ENCODE measurements around the gene RTN4. TPM values are rescaled to one million over a fixed set of nuclear protein-coding genes. Genes with fewer than 3 reads are reported as not detected.

RTN4 gene
- total RNA-seq (2012; rRNA removed): 77.8 and 216 TPM in 2 replicates
- polyA plus RNA-seq (2012; rRNA removed): 466 and 588 TPM in 2 replicates
- 457 and 1,011 TPM in 2 replicates for polyA plus RNA-seq (2012; cell fraction: cytosol; rRNA removed)
- polyA plus RNA-seq (2012; cell fraction: nucleus; rRNA removed; ENCODE audit: low replicate concordance): 258 and 509 TPM in 2 replicates
- percentile 100 among the genes with signal in this experiment for Bru-seq, nascent RNA
- percentile 98 among the genes with signal in this experiment for BruChase-seq, experiment 1, labeled RNA remaining after a 6-hour chase
- BruChase-seq, experiment 2, labeled RNA remaining after a 2-hour chase: percentile 98 among the genes with signal in this experiment
- long read RNA-seq, transcript RTN4-201 (7 exons, 2,333 nt): major isoform, 963 of 1,348 reads
- long read RNA-seq, transcript RTN4-204 (8 exons, 2,390 nt): minor isoform, 41 of 1,348 reads
- long read RNA-seq, partial matches to known transcripts: 292 of 1,348 reads
- long read RNA-seq, other reads (novel, unspliced or antisense): 46 of 1,348 reads

GRCh38 chr2:55050100-55050994 lies at the start of gene RTN4:
RTN4 (minus strand) TSS chr2:55050451; CDS start chr2:55050300, 151 bp downstream.
- Histone ChIP-seq H3K56ac (ENCODE audit: extremely low read depth, insufficient read depth, low read length) (peak within 1 kb of the TSS; percentile 98), H3K4ac (ENCODE audit: low read depth, low read length) (peak within 1 kb of the TSS; percentile 99), H3K23ac (ENCODE audit: low read depth, low read length) (peak within 1 kb of the TSS; percentile 99), H2AK5ac (ENCODE audit: low read depth, low read length) (peak within 1 kb of the TSS; percentile 97), H4K20me1 (ENCODE audit: insufficient read depth, low read length) (peaks cover 45% of the 10 kb centered on the region), H3K4me2 (ENCODE audit: low read depth, low read length) (peak within 1 kb of the TSS; percentile 51), H3K18ac (ENCODE audit: low read depth, low read length) (peak within 1 kb of the TSS; percentile 75), H3K9ac (ENCODE audit: low read depth, low read length) (peak within 1 kb of the TSS; percentile 97), H4K91ac (ENCODE audit: insufficient read depth, low read depth, low read length) (peak within 1 kb of the TSS; percentile 97), H2AFZ (replicated peaks; ENCODE audit: low read length, poor library complexity) (peak within 1 kb of the TSS; percentile 79), H3K27me3 (ENCODE audit: control insufficient read depth, insufficient read depth, low read length) (no peaks in the 10 kb centered on the region), H3K79me1 (ENCODE audit: low read depth in 1 of 2, low read length in 2 of 2) (peaks cover 10 to 19% of the 10 kb centered on the region in 2 experiments; a peak in 3 of 4 replicates), H3K4me1 (ENCODE audit: control insufficient read depth, insufficient read depth, low read length) (no peaks in the 10 kb centered on the region; the same call in 1 of the 2 replicates), H2BK15ac (ENCODE audit: low read depth, low read length) (peak within 1 kb of the TSS; percentile 31; the same call in 1 of the 3 replicates), H2BK20ac (ENCODE audit: low read depth, low read length) (peak within 1 kb of the TSS; percentile 59), H2BK120ac (ENCODE audit: low read depth, low read length) (peak within 1 kb of the TSS; percentile 99), H3K14ac (replicated peaks; ENCODE audit: low read depth, low read length) (peak within 1 kb of the TSS; percentile 99), H3K36me3 (ENCODE audit: control insufficient read depth, insufficient read depth, low read length) (peaks cover 2% of the 10 kb centered on the region), H4K8ac (ENCODE audit: low read depth in 2 of 2, low read length in 2 of 2) (peak within 1 kb of the TSS; percentile 81 to 98), H3K4me3 (ENCODE audit: insufficient read depth, low read depth, low read length) (peak within 1 kb of the TSS; percentile 70), H2AK9ac (replicated peaks; ENCODE audit: low read depth, low read length, poor library complexity) (peak within 1 kb of the TSS; percentile 99), H2BK5ac (ENCODE audit: low read depth, low read length, poor library complexity, severe bottlenecking) (peak within 1 kb of the TSS; percentile 99), H3K27ac (ENCODE audit: insufficient read depth, low read length) (peak within 1 kb of the TSS; percentile 95), H3K9me1 (ENCODE audit: insufficient read depth, low read length) (peaks cover 4% of the 10 kb centered on the region; the same call in 1 of the 2 replicates), H3K9me3 (ENCODE audit: control insufficient read depth, insufficient read depth, low read length) (no peaks in the 10 kb centered on the region), H4K5ac (ENCODE audit: low read depth, low read length) (peak within 1 kb of the TSS; percentile 79)
- DNase-seq (peak; percentile 100), ATAC-seq (ENCODE audit: low read depth) (peak; percentile 82)
- ChIA-PET CTCF (interaction anchor here (0.6 to 3.3 kb wide), 8 partner anchors 8 to 125 kb away, joined by 3 to 26 read pairs (median 4); no protein-coding TSS in a partner anchor), POLR2A (ENCODE audit: unreplicated experiment) (interaction anchor here (0.5 to 1.8 kb wide), 20 partner anchors 15 to 144 kb away, joined by 3 to 11 read pairs (median 4); no protein-coding TSS in a partner anchor)
- in situ Hi-C loops (cut with MboI; ENCODE audit: low sequenced_read_pairs): no loop called here
- dilution Hi-C loops (cut with HindIII; ENCODE audit: low sequenced_read_pairs, unreplicated experiment): no loop called here
- 2% methylated on average over 20 of the region's 66 CpGs; no CpG with 5 or more reads in 1 of the 2 experiments for WGBS, 2 experiments (ENCODE audit: extremely low coverage in 2 of 2, insufficient read length in 1 of 2)
- intact Hi-C loops (cut with micrococcal nuclease): loop anchor here (1.0 kb wide), 2 partner anchors 50 to 61 kb away; no protein-coding TSS in a partner anchor
- TSS peak; percentile 86 for BruUV-seq (replicated peaks)
- 0 out of 2 replicates have a peak, but pooled peaks have one; percentile 6 for TF ChIP-seq USF2 (IDR thresholded peaks at IDR 0.05; ENCODE audit: low read depth, low read length)
- TF ChIP-seq MXI1 (IDR thresholded peaks at IDR 0.05; ENCODE audit: borderline replicate concordance, low read depth, low read length): peak; percentile 69; the same call in 1 of the 2 replicates
- no peak for TF ChIP-seq RCOR1 (IDR thresholded peaks at IDR 0.05; ENCODE audit: insufficient replicate concordance, low read length)
- TF ChIP-seq MAZ (IDR thresholded peaks at IDR 0.05; ENCODE audit: borderline replicate concordance, low read depth, low read length): peak; percentile 94
- peak; percentile 21; the same call in 1 of the 2 replicates for TF ChIP-seq CTCF (conservative IDR thresholded peaks at IDR 0.05; ENCODE audit: low read depth, low read length)
- peak; percentile 99 for TF ChIP-seq POLR2A (IDR thresholded peaks at IDR 0.05; ENCODE audit: low read depth, low read length)
- TF ChIP-seq NFE2L2 (IDR thresholded peaks at IDR 0.05; ENCODE audit: low read depth, low read length): peak; percentile 28; the same call in 1 of the 2 replicates
- TF ChIP-seq RAD21 (IDR thresholded peaks at IDR 0.05; ENCODE audit: low read length): peak; percentile 31; the same call in 1 of the 2 replicates
- TF ChIP-seq CEBPB (IDR thresholded peaks at IDR 0.05; ENCODE audit: low read depth, low read length): peak; percentile 41; the same call in 1 of the 2 replicates
- TF ChIP-seq SMC3 (IDR thresholded peaks at IDR 0.05; ENCODE audit: low read depth, low read length): peak; percentile 10; the same call in 1 of the 2 replicates
- peak; percentile 95 for TF ChIP-seq FOS (IDR thresholded peaks at IDR 0.05; ENCODE audit: low read depth, low read length)
